Stomach smooth muscle (tissue), 2 donors: ENCODE measurements around the gene PPP1R37.

ENCODE experiments used
- H3K27ac ChIP-seq: one replicate; pipeline ENCODE4 v1.7.0; 2013; ENCODE audit warnings: mild to moderate bottlenecking, low read length, inconsistent platforms
- H3K27me3 ChIP-seq, 2 donors: one replicate each; pipeline ENCODE4 v1.7.0; 2013; ENCODE audit warnings: low read length in 2 of 2; ENCODE audit not compliant: insufficient read depth in 2 of 2, control insufficient read depth in 1 of 2
- H3K36me3 ChIP-seq, 2 donors: one replicate each; pipeline ENCODE4 v1.7.0; 2013; ENCODE audit warnings: low read length in 2 of 2; ENCODE audit not compliant: control insufficient read depth in 2 of 2, insufficient read depth in 2 of 2
- H3K4me1 ChIP-seq: one replicate; pipeline ENCODE4 v1.7.0; 2013; ENCODE audit warnings: low read length; ENCODE audit not compliant: control insufficient read depth, insufficient read depth
- H3K4me3 ChIP-seq, 2 donors: one replicate each; pipeline ENCODE4 v1.7.0; 2013; ENCODE audit warnings: low read length in 2 of 2
- H3K9ac ChIP-seq, 2 donors: one replicate each; pipeline ENCODE4 v1.7.0; 2013; ENCODE audit warnings: low read length in 2 of 2, mild to moderate bottlenecking in 1 of 2
- H3K9me3 ChIP-seq, 2 donors: one replicate each; pipeline ENCODE4 v1.7.0; 2013; ENCODE audit warnings: low read length in 2 of 2; ENCODE audit not compliant: control insufficient read depth in 2 of 2
- donor health status: healthy.
- donor health status: Pancreatic carcinoma.

The PPP1R37 gene

GRCh38 chr19:45156751-45157150 is 63.8 kb downstream of the PPP1R37 start:
- Histone ChIP-seq H3K4me3 (no peak overlapping the region), H3K27ac (no peak overlapping the region), H3K36me3 (no peaks in the 10 kb centered on the region), H3K27me3 (peaks cover 51 to 53% of the 10 kb centered on the region in 2 donors), H3K9me3 (no peaks in the 10 kb centered on the region), H3K4me1 (peaks cover 22% of the 10 kb centered on the region), H3K9ac (no peak overlapping the region)

GRCh38 chr19:45158503-45159209 is 65.7 kb downstream of the PPP1R37 start:
- no peak overlapping the region for H3K9ac ChIP-seq
- H3K4me3 ChIP-seq = no peak overlapping the region
- H3K27me3 ChIP-seq = peaks cover 39 to 41% of the 10 kb centered on the region in 2 donors
- H3K27ac ChIP-seq = no peak overlapping the region
- no peaks in the 10 kb centered on the region for H3K36me3 ChIP-seq
- no peaks in the 10 kb centered on the region for H3K9me3 ChIP-seq
- peaks cover 3% of the 10 kb centered on the region for H3K4me1 ChIP-seq

- H3K4me1 ChIP-seq = peaks cover 2% of the 10 kb centered on the region
- peaks cover 32 to 35% of the 10 kb centered on the region in 2 donors for H3K27me3 ChIP-seq
- H3K4me3 ChIP-seq = no peak overlapping the region
- H3K9me3 ChIP-seq = no peaks in the 10 kb centered on the region
- H3K9ac ChIP-seq = no peak overlapping the region
- no peaks in the 10 kb centered on the region for H3K36me3 ChIP-seq
- no peak overlapping the region for H3K27ac ChIP-seq
Measured at GRCh38 chr19:45159210-45159970, 66.4 kb downstream of the PPP1R37 start.

- Histone ChIP-seq H3K9ac (no peak overlapping the region), H3K4me3 (no peak overlapping the region), H3K9me3 (no peaks in the 10 kb centered on the region), H3K27me3 (peaks cover 31 to 35% of the 10 kb centered on the region in 2 donors), H3K4me1 (peaks cover 3% of the 10 kb centered on the region), H3K36me3 (no peaks in the 10 kb centered on the region), H3K27ac (no peak overlapping the region)
Measured at GRCh38 chr19:45159971-45160324, 67.0 kb downstream of the PPP1R37 start.

- H3K27me3 ChIP-seq = peaks cover 31 to 32% of the 10 kb centered on the region in 2 donors
- no peak within 1 kb of the TSS for H3K4me3 ChIP-seq
- peaks cover 3% of the 10 kb centered on the region for H3K4me1 ChIP-seq
- no peaks in the 10 kb centered on the region for H3K36me3 ChIP-seq
- H3K9me3 ChIP-seq = no peaks in the 10 kb centered on the region
- no peak within 1 kb of the TSS for H3K27ac ChIP-seq
- no peak within 1 kb of the TSS for H3K9ac ChIP-seq
Measured at GRCh38 chr19:45160870-45161737, 68.1 kb downstream of the PPP1R37 start, which contains the start of gene NKPD1. NKPD1 (minus strand) TSS chr19:45160982; CDS start chr19:45160150, 832 bp downstream.

- H3K4me3 ChIP-seq = no peak overlapping the region
- H3K9me3 ChIP-seq = no peaks in the 10 kb centered on the region
- H3K4me1 ChIP-seq = peaks cover 3% of the 10 kb centered on the region
- H3K36me3 ChIP-seq = no peaks in the 10 kb centered on the region
- no peak overlapping the region for H3K27ac ChIP-seq
- peaks cover 28 to 30% of the 10 kb centered on the region in 2 donors for H3K27me3 ChIP-seq
- H3K9ac ChIP-seq = no peak overlapping the region
Measured at GRCh38 chr19:45161738-45162607, 69.0 kb downstream of the PPP1R37 start.

- H3K9me3 ChIP-seq = no peaks in the 10 kb centered on the region
- no peak overlapping the region for H3K4me3 ChIP-seq
- peaks cover 3% of the 10 kb centered on the region for H3K4me1 ChIP-seq
- H3K9ac ChIP-seq = no peak overlapping the region
- no peak overlapping the region for H3K27ac ChIP-seq
- no peaks in the 10 kb centered on the region for H3K36me3 ChIP-seq
- H3K27me3 ChIP-seq = peaks cover 28 to 30% of the 10 kb centered on the region in 2 donors
Measured at GRCh38 chr19:45162608-45163143, 69.7 kb downstream of the PPP1R37 start.

- peaks cover 3% of the 10 kb centered on the region for H3K4me1 ChIP-seq
- no peak overlapping the region for H3K9ac ChIP-seq
- H3K27ac ChIP-seq = no peak overlapping the region
- H3K9me3 ChIP-seq = no peaks in the 10 kb centered on the region
- H3K4me3 ChIP-seq = no peak overlapping the region
- no peaks in the 10 kb centered on the region for H3K36me3 ChIP-seq
- peaks cover 26% of the 10 kb centered on the region in 2 donors for H3K27me3 ChIP-seq
Measured at GRCh38 chr19:45163156-45163555, 70.2 kb downstream of the PPP1R37 start.

- Histone ChIP-seq H3K4me3 (no peak overlapping the region), H3K27me3 (peaks cover 22% of the 10 kb centered on the region in 2 donors), H3K9me3 (no peaks in the 10 kb centered on the region), H3K36me3 (no peaks in the 10 kb centered on the region), H3K27ac (no peak overlapping the region), H3K9ac (no peak overlapping the region), H3K4me1 (peaks cover 3% of the 10 kb centered on the region)
Measured at GRCh38 chr19:45163751-45164460, 70.9 kb downstream of the PPP1R37 start.
